NCI-H82 treated with DMSO at 0.1 percent for 48 hours (cell line): ENCODE data around the gene NUP188.
A peak's percentile ranks its signal among the peaks of the same experiment; 100 is the strongest.
"Not testable (repeated sequence)": the region's sequence is repeated elsewhere in the genome, so short reads cannot be mapped to it uniquely, and the experiment has no call there.

ENCODE experiments used
- DNase-seq: peaks from one replicate; lab custom pipeline; 2025; ENCODE audit not compliant: unreplicated experiment; lab: John Stamatoyannopoulos, UW

NUP188 gene

DNA sequence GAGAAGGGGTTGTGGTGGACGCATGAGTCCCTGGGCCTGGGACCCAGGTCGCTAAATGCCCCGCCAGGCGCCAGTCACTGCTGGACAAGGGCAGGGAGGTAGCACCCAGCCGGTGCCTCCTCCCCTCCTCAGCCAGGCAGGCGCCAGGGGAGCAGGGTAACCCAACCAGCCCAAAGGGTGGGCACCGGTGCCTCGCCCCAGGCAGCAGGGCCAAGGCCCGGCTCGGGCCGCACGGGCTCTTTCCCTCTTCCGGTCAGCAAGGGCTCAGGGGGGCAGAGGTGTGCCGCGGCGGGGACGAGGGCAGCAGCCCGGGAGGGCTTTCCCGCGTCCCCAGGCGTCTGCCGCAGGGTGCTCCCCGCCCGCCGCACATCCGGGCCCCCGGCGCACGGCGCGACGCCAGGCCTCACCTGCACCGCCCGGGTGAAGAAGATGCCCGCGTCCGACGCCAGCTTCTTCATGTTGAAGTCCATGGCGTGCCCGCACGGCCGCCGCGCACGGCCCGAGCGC lies 80.2 kb downstream of the NUP188 start:
- no peak for DNase-seq

DNA sequence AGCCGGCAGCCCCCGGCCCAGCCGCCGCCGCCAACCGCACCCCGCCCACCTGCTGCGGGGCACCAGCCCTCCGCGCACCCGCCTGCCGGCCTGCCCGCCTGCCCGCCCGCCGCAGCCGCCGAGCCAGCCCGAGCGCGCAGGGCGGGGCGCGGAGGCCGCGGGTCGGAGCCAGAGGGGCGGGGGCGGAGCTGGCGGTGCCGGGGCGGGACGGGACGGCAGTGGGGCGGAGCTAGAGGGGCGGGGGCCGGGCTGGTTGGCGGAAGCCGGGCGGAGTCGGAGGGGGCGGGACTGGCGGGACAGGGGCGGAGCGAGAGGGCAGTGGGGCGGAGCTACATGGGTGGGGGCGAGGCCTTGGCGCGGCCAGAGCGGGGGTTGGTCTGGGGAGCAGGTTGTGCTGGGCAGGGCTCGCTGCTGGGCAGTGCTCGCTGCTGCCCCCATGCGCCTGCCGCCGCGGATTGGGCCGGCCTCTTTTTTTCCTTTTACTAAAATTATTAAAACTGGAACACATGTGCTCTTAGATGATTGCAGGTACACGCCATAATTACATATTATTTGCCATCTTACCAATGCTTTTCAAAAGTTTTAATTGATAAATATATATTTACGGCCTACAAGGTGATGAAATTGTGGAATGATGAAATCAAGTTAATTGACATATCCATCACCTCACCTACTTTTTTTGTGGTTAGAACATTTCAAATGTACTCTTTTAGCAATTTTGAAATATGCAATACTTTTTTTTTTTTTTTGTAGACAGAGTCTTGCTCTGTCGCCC lies 80.9 kb downstream of the NUP188 start, which contains the start of gene SH3GLB2:
Gene SH3GLB2 (minus strand): TSS at position 140 of the 775 bp plus-strand sequence. CDS start 177 bp downstream, outside the sequence.
- DNase-seq = peak; percentile 70

DNA sequence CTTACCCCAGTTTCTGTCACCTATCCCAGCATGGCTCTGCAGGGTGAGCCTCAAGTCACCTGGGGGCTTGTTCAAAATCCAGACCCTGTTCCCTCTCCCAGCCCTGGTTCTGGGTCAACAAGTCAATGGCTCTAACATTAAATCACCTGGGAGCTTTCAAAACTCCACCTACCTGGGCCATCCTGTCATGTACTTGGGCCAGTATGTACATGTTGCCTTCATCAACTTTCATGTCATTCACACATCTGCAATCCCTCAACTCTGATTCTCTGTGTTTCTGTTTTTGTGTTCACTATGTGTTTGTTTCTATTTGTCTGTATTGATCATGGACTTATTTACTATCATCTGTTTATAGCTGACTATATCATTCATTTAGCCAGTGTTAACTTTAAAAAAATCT lies 82.7 kb downstream of the NUP188 start:
- DNase-seq = no peak

DNA sequence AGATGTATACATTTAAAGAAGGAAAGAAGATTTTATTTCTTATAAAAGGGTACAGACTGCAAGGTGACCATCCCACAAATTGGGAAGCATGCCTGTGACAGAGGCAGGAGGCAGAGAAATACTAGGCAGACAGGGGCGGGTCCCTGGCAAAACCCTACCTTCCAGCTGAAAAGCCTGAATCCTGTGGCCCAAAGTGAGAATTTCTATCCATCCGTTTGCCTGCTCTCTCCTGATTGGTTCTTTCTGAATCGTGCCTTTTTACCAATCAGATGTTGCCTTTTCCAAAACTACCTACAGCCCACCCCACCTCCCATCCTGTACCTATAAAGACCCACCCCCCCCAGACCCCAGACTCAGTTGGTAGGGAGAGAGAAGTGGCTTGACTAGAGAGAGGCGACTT lies 84.0 kb downstream of the NUP188 start:
- DNase-seq = no peak

DNA sequence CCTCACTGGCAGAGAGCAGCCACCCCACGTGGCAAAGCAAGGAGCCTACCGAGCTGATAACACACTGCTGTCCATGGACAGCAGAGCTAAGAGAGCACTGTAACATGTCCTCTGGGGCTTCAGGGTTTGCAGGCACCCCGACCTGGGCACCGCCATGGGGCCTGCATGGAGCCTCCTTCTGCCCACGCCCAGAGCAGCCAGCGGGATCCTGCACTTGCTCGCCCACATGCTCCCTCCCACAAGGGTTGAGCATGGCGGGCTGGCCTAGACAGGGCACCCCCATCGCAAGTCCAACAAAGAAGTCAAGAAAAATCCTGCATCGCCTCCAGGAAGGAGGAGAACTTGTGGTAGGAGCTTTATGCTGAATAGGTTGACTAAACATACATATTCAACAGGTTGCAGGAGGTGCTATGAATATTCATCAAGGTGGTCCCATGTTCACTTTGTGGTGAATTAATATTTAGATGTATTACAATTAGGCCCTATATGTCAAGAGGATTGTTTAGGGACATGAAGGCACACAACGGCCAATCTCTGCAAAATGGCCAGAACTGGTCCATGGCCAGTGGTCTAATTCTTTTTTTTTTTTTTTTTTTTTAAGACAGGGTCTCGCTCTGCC lies 85.2 kb downstream of the NUP188 start:
- DNase-seq = no peak

DNA sequence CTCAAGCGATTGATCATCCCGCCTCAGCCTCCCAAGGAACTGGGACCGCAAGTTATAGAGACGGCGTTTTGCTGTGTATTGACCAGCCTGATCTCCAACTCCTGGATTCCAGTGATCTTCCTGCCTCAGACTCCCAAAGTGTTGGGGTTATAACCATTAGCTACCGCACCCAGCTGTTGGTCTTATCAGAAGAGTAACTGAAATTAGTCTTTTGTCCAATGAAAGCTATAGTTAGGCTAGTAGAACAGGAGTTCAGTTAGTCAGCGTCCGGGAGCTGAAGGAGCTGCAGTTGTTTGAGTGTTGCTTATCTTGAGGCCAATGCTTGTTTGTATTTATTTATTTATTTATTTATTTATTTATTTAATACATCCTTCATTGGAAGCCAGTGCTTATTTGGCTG lies 85.7 kb downstream of the NUP188 start:
- DNase-seq = no peak

DNA sequence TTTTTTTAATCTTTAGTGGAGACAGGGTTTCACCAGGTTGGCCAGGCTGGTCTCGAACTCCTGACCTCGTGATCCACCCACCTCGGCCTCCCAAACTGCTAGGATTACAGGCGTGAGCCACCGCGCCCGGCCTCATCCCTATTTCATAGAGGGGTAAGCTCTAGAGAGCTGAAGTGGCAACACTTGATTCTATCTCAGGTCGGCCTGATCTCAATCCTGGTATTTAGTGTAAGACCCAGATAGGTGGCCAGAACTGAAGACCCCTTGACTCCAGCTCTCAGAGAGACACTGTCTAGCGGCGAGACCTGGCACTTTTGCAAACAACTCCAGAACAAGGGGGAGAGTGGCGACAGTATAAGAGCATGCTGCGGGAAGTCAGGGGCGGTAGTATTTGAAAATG lies 88.3 kb downstream of the NUP188 start:
- not testable (repeated sequence) for DNase-seq

DNA sequence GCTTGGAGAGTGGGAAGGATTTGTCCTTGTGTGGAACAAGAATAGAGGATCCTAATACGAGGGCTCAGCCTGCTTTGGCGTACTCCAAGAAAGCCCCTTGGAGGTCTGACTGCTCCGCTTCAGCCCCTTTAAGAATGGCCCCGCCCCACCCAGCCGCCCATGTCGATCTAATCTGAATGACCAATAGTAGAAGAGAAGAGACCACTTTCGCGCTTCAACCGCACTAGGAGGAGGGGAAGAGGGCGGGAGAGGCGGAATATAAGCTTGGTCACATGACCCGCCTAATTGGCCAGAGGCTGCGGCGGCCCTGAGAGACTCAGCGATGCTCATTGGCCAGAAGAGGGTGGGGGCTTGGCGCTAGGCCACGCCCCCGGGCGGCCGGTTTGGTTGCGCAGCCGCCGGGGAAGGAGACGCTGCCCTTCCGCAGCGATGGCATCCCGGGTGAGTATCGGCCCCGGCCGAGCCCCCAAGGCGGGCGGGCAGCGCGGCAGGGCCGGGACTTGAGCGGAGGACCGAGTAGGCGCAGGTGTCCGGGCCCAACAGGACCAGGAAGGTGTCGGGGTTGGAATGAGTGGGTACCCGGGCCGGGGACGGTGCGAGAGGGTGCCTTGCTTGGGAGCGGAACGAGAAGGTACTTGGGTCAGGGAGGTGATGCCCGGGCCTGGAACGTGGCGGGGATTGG lies 88.9 kb downstream of the NUP188 start, which contains the start of gene MIGA2:
Gene MIGA2 (plus strand): TSS at position 386 of the 682 bp plus-strand sequence. CDS start 3,969 bp downstream, outside the sequence.
- peak; percentile 99 for DNase-seq

DNA sequence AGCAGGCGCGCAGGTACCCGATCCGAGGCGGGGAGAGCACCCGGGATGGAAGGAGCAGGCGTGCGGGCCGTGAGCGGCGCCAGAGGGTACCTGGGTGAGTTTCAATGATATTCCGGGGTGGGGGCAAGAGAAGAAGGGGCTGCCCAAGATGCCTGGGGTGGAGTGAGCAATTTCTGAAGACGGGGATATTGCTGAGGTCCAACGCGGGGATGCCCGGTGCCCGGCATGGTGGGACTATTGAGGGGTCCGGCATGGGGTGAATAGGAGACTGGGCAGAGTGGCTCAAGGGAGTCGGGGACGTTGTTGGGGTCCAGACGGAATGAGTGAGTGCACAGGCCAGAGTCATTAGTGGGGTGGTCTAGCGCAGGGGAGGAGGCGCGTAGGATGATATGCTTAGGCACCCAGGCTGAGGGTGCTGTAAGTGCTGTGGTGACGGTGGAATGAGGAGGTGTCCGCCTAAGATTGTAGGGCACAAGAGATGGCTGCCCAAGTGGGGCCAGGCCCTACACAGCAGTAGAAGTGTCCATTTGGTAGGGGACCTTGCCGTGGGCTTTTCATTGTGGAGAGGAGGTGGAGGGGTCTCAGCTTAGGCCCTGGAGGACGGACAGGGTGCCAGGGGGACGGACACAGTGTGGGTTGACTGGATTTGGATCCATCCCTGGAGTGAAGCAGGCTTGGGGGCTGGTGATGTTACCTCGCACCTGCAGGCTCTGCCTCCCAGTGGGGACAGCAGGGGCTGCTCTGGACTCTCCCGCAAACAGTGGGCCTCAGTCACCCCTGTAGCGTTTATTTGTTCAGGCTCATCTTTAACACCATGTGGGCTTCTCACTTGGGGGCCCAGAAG lies 89.6 kb downstream of the NUP188 start:
- no peak for DNase-seq

DNA sequence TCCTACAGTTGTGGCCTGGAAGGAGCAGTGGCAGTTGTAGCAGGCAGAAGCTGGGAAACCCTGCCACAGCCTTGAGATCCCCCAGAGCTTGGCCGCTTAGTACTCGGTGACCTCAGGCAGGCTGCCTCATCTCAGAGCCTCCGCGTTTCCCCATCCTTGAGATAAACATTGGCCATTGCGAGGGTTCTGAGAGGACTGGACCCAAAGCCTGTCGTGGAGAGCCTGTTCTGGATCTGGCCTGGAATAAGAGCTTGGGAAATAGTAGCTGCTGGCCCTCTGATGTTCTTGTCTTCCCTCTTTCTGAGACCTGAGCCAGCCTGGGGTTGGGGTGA lies 90.2 kb downstream of the NUP188 start:
- no peak for DNase-seq

DNA sequence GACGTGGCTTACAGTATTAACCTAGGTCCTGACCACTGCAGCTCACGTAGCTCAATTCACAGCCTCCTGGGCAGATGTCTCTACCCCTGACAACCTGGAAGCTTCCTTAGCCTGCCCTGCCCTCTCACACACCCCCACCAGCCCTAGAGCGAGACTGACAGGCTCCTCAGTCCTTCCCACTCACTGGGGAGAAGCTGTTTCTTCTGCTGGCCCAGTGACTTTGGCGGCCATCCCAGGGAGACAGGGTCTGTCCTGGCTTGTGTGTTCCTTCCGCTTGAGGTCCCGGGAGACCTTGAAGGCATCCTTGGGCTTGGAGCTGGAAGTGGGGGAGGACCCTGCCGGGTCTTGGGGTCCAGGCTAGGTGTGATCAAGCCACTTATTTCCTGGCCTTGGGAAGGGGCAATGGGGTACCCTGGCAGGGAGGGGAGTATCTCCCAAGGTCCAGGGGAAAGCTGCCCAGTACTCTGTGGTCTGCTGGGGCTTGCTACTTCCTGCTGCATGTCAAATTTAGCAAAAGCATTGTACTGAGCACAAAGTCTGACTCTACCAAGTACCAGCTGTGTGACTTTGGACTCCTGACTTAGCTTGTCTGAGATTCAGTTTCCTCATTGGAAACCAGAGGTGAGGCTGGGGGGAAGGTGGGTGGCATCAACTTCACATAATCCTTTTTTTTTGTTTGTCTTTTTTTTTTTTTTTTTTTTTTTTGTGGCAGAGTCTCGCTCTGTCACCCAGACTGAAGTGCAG lies 90.8 kb downstream of the NUP188 start:
- DNase-seq = no peak

DNA sequence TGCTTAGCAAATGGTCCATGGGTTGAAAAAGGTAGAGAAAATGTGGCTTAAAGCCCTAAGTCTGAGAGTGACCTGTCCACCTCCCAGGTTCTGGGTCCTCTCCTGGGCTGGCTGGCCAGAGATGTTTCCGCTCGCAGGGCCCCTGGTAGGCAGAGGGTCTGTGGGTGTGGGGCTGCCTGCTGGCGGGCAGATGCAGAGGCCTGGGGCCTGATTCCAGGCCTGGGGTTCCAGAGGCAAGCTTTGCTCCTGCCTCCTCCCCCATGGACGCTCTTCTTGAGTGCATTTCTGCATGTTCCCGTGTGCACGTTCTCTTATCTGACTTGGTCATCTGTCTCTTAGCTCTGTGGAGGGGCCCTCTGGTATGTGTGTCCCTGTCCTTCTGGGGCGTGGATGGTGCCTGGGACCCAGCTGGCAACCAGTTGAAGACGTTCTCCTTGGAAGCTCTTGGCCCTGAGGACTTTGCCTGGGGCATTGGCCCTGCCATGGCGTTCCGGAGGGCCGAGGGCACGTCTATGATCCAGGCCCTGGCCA lies 92.7 kb downstream of the NUP188 start:
- no peak for DNase-seq

DNA sequence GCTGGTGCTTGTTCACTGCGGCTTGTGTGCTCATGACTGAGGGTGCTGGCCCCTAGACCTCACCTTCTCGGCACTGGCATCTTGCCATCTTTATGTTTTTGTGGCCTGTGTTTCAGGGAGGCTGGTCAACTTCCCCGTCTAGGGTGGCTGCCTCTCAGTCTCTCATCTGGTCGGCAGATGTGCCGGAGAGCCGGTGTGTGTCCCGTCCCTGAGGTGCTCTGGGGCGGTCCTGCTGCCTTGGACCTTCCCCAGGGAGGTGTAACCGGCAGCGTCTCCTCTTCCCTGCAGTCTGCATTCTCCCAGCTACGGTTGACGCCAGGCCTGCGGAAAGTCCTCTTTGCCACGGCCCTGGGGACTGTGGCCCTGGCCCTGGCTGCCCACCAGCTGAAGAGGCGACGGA lies 94.5 kb downstream of the NUP188 start:
- no peak for DNase-seq

DNA sequence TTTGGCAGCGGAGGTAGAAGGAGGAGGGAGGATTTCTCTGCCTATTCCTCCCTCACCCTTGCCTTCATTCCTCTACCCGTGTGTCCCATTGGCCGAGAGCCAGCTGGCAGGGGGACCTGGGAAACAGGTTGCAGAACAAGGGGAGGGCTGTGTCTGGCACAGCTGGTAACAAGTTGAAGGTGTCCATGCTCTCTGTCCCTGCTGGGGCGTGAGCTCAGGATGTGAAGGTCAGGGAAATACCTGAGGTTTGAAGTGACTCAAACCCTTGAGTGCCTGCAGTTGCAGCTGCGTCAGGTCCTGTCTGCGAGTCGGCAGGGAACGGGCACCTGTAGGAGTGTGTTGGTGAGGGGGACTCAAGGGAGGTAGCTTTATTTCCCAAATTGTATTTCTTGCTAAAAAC lies 105.1 kb downstream of the NUP188 start:
- no peak for DNase-seq

DNA sequence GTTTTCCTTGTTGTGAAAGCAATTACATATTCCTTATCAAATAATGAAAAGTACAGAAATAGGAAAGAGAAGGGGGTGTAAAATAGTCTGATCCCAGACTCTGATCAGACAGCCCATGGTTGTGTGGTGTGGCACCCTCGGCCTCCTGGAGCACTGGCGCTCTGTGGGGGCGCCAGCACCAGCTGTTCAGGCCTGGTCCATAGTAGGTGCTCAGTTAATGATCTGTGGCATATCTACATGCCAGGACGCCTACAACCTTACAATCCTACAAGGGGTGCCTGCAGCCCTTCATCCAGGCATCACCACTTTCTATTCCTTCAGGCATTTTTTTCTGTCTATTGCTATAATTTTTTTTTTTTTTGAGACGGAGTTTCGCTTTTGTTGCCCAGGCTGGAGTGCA lies 105.5 kb downstream of the NUP188 start:
- DNase-seq = no peak

DNA sequence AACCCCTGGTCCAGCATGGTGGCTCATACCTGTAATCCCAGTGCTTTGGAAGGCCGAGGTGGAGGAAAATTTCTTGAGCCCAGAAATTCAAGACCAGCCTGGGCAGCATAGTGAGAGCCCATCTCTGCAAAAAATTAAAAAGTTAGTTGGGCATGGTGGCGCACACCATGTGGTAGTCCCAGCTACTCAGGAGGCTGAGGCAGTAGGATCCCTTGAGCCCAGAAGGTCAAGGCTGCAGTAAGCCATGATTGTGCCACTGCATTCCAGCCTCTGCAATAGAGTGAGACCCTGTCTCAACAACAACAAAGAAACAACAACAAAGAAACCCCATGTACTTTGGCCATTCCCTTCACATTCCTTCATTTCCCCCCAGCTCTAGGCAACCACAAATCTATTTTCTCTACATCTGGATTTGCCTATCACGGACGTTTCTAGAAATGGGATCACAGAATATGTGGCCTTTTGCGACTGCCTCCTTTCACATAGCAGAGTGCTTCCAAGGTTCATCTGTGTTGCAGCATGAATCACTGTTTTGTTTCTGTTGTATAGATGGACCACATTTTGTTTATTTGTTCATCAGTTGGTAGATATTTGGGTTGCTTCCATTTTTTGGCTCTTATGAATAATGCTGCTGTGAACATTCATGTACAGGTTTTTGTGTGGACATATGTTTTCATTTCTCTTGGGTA lies 106.8 kb downstream of the NUP188 start:
- DNase-seq = no peak
